Calu3 (cell line): Measurements from ENCODE around the gene APOBEC4. TPM values are rescaled to one million over a fixed set of nuclear protein-coding genes. Genes with fewer than 3 reads are reported as not detected.

Experiments
- BruUV-seq: library from RNA; stranded (reverse); fragments of 400-500 nt; replicated peaks from 2 replicates; lab custom pipeline; 2021; lab: Mats Ljungman, UMichigan
- CTCF ChIA-PET: fragments of 300-600 bp; sonication (Branson Sonifier 250); formaldehyde crosslinking; loops from one replicate; lab custom pipeline; 2022; ENCODE audit warnings: antibody characterized with exemption; lab: Charles Lee
- DNase-seq: peaks from one replicate; pipeline ENCODE4 v3.0.0; 2022
- H3K27ac Mint-ChIP-seq: one replicate; pipeline ENCODE4 v1.8.0; 2022; ENCODE audit warnings: mixed read lengths; ENCODE audit not compliant: unreplicated experiment
- H3K27me3 Mint-ChIP-seq: one replicate; pipeline ENCODE4 v1.8.0; 2022; ENCODE audit warnings: mixed read lengths; ENCODE audit not compliant: unreplicated experiment
- H3K36me3 Mint-ChIP-seq: one replicate; pipeline ENCODE4 v1.8.0; 2022; ENCODE audit warnings: mild to moderate bottlenecking, moderate library complexity, mixed read lengths; ENCODE audit not compliant: insufficient read depth, unreplicated experiment
- H3K4me1 Mint-ChIP-seq: one replicate; pipeline ENCODE4 v1.8.0; 2022; ENCODE audit warnings: mild to moderate bottlenecking, low read depth, mixed read lengths; ENCODE audit not compliant: unreplicated experiment
- H3K4me3 Mint-ChIP-seq: one replicate; pipeline ENCODE4 v1.8.0; 2022; ENCODE audit warnings: mild to moderate bottlenecking, low read depth, moderate library complexity, mixed read lengths; ENCODE audit not compliant: unreplicated experiment
- H3K9me3 Mint-ChIP-seq: one replicate; pipeline ENCODE4 v1.8.0; 2022; ENCODE audit warnings: low read depth, mixed read lengths; ENCODE audit not compliant: unreplicated experiment
- CTCF ChIP-seq: fragments of 200-600 bp; IDR thresholded peaks from one replicate; pipeline ENCODE4 v1.8.0; 2022; ENCODE audit warnings: antibody characterized with exemption; ENCODE audit not compliant: unreplicated experiment
- intact Hi-C: fragments of 100-400 bp; cut with micrococcal nuclease; formaldehyde crosslinking; loops from one replicate; pipeline ENCODE4 v1.10.0; 2022; ENCODE audit not compliant: unreplicated experiment
- total RNA-seq: library from RNA; stranded (reverse); gene quantifications from 2 replicates; pipeline ENCODE4 v1.2.3, GENCODE V29; 2022

The APOBEC4 gene
- total RNA-seq, 1 experiment from 2014 or later, result not detected

- H3K9me3 Mint-ChIP-seq, result no peaks in the 10 kb centered on the region
- no peaks in the 10 kb centered on the region for H3K27me3 Mint-ChIP-seq
- BruUV-seq, result no TSS peak
- peaks cover 54% of the 10 kb centered on the region for H3K4me1 Mint-ChIP-seq
- no peak for TF ChIP-seq CTCF
- peaks cover 8% of the 10 kb centered on the region for H3K36me3 Mint-ChIP-seq
- peak overlapping the region; percentile 97 for H3K27ac Mint-ChIP-seq
- intact Hi-C loops, result loop anchor here (2.0 to 10.0 kb wide), 3 partner anchors 105 to 293 kb away; partner anchors contain the start of gene RGL1
- peak overlapping the region; percentile 29 for H3K4me3 Mint-ChIP-seq
- CTCF ChIA-PET, result interaction anchor here (0.6 to 2.2 kb wide), 11 partner anchors 10 to 863 kb away, joined by 3 to 19 read pairs (median 5); no protein-coding TSS in a partner anchor
- peak; percentile 73 for DNase-seq
Measured at GRCh38 chr1:183699616-183700160, 46.6 kb upstream of the APOBEC4 start.

DNA sequence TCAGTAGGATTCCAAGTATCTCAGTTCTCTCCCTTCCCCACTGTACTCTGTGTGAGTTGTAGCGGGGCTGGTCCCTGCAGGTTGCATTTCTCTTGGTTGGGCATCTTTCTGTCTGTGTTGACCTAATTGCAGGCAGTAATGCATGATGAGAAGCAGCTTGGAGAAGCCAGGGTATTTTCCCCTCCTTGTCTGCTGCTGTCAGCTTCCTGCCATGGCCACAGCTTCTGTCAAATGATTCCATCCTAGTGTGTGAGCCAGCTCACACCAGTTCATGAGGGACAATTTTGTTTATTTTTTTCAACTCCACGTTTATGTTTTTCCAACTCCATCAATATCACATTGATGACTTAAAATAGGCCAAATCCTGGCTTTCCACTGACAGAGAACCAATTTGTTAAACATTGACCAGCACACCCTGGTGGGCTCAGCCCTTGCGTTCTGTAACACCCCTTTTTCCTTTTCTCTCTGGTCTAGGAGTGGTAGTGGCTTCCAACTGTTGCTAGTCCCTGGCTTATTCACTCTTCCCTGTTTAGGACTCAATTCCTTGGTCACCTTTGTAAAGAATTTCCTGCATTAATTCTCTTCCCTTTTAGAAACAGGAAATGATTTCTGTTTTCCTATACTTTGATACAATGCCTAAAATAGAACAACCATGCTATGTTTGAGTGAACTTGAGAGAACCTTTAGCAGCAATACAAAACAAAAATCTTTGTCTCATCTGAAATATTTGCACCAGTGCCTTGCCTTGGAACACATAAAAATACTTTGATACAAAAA is 44.9 kb upstream of the APOBEC4 start:
- peak overlapping the region; percentile 97 for H3K27ac Mint-ChIP-seq
- peaks cover 54% of the 10 kb centered on the region for H3K4me1 Mint-ChIP-seq
- H3K9me3 Mint-ChIP-seq, result no peaks in the 10 kb centered on the region
- TF ChIP-seq CTCF, result no peak
- H3K4me3 Mint-ChIP-seq, result no peak overlapping the region
- intact Hi-C loops, result loop anchor here (2.0 to 10.0 kb wide), 3 partner anchors 107 to 294 kb away; partner anchors contain the start of gene RGL1
- peaks cover 8% of the 10 kb centered on the region for H3K36me3 Mint-ChIP-seq
- peak; percentile 13 for DNase-seq
- H3K27me3 Mint-ChIP-seq, result no peaks in the 10 kb centered on the region
- no TSS peak for BruUV-seq
- CTCF ChIA-PET, result interaction anchor here (2.2 kb wide), 1 partner anchor 13 kb away, joined by 19 read pairs; no protein-coding TSS in a partner anchor

DNA sequence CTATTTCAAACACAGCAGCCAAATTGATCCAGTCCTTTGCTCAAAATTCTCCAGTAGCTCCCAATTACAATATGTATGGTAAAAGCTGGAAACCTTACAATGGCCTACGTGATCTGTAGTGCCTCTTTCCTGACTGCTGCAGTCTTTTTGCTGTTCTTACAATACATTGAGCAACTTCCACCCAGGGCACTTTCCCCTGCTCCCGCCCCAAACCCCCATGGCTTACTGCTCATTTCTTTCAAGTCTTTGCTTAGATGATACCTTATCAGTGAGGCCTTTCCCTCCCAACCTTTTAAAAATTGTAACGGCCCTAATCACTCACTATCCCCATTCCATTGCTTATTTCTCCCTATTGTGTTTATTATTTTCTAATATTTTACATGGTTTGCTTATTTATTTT is 43.9 kb upstream of the APOBEC4 start:
- no peaks in the 10 kb centered on the region for H3K27me3 Mint-ChIP-seq
- peaks cover 54% of the 10 kb centered on the region for H3K4me1 Mint-ChIP-seq
- no peak overlapping the region for H3K4me3 Mint-ChIP-seq
- no peak overlapping the region for H3K27ac Mint-ChIP-seq
- no peak for DNase-seq
- H3K36me3 Mint-ChIP-seq, result peaks cover 8% of the 10 kb centered on the region
- H3K9me3 Mint-ChIP-seq, result no peaks in the 10 kb centered on the region
- intact Hi-C loops, result loop anchor here (5.0 to 10.0 kb wide), 2 partner anchors 108 to 295 kb away; partner anchors contain the start of gene RGL1
- no TSS peak for BruUV-seq
- TF ChIP-seq CTCF, result no peak
- CTCF ChIA-PET, result no interaction called here

GRCh38 chr1:183694755-183695154 is 41.6 kb upstream of the APOBEC4 start:
- TF ChIP-seq CTCF, result no peak
- no TSS peak for BruUV-seq
- Mint-ChIP-seq H3K4me3 (no peak overlapping the region), H3K27ac (no peak overlapping the region), H3K27me3 (no peaks in the 10 kb centered on the region), H3K36me3 (peaks cover 9% of the 10 kb centered on the region), H3K9me3 (no peaks in the 10 kb centered on the region), H3K4me1 (peaks cover 56% of the 10 kb centered on the region)
- CTCF ChIA-PET, result interaction anchor here (0.6 to 1.4 kb wide), 4 partner anchors 9 to 344 kb away, joined by 3 to 7 read pairs (median 6); no protein-coding TSS in a partner anchor
- intact Hi-C loops, result loop anchor here (5.0 to 10.0 kb wide), 2 partner anchors 110 to 298 kb away; partner anchors contain the start of gene RGL1
- no peak for DNase-seq
